HL-60 (cell line): ENCODE measurements around the gene ARF5.

ENCODE experiments used
- GABPA ChIP-seq: IDR thresholded peaks from 2 replicates; pipeline ENCODE4 v1.6.1; 2012; ENCODE audit warnings: low read depth
- POLR2AphosphoS5 ChIP-seq: IDR thresholded peaks from 2 replicates; pipeline ENCODE4 v1.6.1; 2012; ENCODE audit warnings: low read depth
- SPI1 ChIP-seq: IDR thresholded peaks from 2 replicates; pipeline ENCODE4 v1.6.1; 2012; ENCODE audit warnings: low read depth, mild to moderate bottlenecking, borderline replicate concordance
- TF ChIP-seq, protein P1 (sequence below): IDR thresholded peaks from one replicate; pipeline ENCODE4 v1.5.1; 2011; ENCODE audit warnings: low read length, control low read depth, inconsistent platforms; ENCODE audit not compliant: insufficient read depth
- TF ChIP-seq, protein P2 (sequence below): IDR thresholded peaks from 2 replicates; pipeline ENCODE4 v1.6.1; 2012; ENCODE audit warnings: low read depth; ENCODE audit not compliant: insufficient replicate concordance

DNA sequence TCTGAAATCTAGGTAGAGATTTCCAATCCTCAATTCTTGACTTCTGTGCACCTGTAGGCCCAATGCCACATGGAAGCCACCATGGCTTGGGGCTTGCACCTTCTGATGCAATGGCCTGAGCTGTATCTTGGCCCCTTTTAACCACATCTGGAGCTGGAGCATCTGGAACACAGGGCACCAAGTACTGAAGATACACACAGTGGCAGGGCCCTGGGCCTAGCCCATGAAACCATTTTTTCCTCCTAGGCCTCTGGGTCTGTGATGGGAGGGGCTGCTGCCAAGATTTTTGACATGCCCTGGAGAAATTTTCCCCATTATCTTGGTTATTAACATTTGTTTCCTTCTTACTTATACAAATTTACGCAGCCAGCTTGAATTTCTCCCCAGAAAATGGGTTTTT, 41.9 kb upstream of the ARF5 start:
- no peak for TF ChIP-seq POLR2AphosphoS5
- TF ChIP-seq, protein P1, sequence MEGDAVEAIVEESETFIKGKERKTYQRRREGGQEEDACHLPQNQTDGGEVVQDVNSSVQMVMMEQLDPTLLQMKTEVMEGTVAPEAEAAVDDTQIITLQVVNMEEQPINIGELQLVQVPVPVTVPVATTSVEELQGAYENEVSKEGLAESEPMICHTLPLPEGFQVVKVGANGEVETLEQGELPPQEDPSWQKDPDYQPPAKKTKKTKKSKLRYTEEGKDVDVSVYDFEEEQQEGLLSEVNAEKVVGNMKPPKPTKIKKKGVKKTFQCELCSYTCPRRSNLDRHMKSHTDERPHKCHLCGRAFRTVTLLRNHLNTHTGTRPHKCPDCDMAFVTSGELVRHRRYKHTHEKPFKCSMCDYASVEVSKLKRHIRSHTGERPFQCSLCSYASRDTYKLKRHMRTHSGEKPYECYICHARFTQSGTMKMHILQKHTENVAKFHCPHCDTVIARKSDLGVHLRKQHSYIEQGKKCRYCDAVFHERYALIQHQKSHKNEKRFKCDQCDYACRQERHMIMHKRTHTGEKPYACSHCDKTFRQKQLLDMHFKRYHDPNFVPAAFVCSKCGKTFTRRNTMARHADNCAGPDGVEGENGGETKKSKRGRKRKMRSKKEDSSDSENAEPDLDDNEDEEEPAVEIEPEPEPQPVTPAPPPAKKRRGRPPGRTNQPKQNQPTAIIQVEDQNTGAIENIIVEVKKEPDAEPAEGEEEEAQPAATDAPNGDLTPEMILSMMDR: no peak
- TF ChIP-seq, protein P2, sequence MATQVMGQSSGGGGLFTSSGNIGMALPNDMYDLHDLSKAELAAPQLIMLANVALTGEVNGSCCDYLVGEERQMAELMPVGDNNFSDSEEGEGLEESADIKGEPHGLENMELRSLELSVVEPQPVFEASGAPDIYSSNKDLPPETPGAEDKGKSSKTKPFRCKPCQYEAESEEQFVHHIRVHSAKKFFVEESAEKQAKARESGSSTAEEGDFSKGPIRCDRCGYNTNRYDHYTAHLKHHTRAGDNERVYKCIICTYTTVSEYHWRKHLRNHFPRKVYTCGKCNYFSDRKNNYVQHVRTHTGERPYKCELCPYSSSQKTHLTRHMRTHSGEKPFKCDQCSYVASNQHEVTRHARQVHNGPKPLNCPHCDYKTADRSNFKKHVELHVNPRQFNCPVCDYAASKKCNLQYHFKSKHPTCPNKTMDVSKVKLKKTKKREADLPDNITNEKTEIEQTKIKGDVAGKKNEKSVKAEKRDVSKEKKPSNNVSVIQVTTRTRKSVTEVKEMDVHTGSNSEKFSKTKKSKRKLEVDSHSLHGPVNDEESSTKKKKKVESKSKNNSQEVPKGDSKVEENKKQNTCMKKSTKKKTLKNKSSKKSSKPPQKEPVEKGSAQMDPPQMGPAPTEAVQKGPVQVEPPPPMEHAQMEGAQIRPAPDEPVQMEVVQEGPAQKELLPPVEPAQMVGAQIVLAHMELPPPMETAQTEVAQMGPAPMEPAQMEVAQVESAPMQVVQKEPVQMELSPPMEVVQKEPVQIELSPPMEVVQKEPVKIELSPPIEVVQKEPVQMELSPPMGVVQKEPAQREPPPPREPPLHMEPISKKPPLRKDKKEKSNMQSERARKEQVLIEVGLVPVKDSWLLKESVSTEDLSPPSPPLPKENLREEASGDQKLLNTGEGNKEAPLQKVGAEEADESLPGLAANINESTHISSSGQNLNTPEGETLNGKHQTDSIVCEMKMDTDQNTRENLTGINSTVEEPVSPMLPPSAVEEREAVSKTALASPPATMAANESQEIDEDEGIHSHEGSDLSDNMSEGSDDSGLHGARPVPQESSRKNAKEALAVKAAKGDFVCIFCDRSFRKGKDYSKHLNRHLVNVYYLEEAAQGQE: no peak
- no peak for TF ChIP-seq GABPA
- no peak for TF ChIP-seq SPI1
